HG03520 (cell line): Measurements from ENCODE around the gene EQTN.
"Not testable (repeated sequence)": the region's sequence is repeated elsewhere in the genome, so short reads cannot be mapped to it uniquely, and the experiment has no call there.

Experiments used
- ATAC-seq: cut with Tn5 transposase; IDR thresholded peaks from one replicate; pipeline ENCODE4 v1.9.1; 2021; ENCODE audit warnings: mild to moderate bottlenecking, moderate library complexity; ENCODE audit not compliant: unreplicated experiment

The EQTN gene

DNA sequence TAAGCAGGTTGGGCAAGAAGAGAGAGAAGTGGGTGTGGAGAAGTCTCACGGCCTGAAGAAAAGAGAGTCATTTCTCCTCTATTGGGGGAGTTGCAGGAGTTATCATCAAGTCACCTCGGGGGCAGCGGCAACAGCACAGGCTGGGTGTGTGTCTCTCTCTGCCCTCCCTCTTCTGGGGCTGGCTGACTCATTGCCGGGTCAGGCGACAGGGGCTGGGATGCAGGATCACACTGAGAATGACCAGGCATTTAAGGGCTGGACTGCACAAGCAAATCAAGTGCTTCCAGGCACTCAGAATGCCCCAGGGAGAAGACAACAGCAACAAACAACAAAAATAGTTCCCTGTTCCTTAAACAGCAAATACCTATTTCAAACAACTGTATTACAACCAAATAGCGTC lies 6.3 kb upstream of the EQTN start:
- no peak for ATAC-seq

DNA sequence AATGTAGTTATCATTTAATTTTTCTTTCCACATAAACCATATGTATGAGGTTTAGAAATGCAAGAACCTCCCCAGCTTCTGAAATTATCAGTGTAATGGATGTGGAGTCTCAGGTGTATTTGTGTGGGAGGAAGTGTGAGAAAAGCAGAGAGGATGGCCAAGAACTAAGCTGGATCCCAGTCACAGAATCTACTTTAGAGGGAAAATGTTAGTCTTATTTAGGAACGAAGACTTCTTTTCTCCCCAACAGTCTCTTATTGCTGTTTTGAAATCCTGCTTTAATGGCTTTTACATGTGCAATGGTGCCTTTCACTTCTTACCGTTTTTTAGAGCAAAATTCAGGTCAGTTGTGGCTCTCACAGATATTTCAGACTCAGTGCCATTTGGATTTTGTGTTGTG lies 3.0 kb downstream of the EQTN start:
- no peak for ATAC-seq

DNA sequence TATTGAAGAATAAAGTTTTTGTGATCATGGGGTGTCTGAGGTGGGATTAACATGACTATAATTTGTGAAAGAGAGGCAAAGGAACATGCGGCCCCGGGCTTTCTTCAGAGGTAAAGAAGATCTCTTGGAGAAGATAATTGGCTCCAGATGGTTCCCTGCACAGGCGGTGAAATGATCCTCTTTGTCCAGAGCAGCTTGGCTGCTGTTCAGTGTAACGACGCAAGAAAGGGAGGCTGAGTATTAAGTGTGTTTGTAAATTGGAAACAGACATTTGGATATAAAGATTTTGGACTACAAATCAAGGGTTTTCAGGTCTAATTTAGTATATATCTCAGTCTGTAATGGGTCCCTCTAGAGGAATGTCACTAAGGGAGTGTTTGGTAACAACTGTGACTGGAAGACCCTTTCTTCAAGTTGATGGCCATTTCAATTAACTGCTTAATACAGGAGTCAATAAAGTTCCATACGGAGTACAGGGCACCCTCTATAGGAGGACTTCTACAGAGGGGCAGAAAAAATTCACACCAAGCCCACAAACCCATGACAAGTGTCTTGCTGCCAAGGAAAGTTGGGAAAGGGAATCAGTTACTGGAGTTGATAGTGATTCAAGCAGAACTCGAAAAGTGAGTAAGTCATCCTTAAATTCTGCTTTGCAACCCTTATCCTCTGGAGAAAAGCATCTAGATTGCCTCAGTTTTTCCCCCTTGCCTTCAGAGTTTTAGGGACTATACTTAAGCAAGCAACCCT lies 4.1 kb downstream of the EQTN start:
- ATAC-seq = no peak

DNA sequence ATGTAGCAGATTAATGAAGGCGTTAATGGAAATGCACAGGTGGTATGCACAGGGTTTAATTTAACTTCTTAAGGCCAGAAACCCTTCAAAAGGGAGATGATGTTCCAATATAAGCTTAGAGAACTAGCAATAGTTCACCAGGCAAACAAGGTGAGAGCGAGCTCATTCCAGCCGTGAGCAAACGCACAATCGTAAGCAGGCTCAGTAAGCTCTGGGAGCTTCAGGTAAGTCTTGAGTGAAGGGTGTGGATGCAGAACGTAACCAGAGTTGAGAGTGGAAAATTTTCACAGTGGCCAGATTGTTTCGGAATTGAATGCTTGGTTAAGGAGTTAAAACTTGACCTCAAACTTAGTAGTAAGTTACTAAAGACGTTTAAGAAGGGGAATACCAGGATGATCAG lies 5.7 kb downstream of the EQTN start:
- no peak for ATAC-seq

DNA sequence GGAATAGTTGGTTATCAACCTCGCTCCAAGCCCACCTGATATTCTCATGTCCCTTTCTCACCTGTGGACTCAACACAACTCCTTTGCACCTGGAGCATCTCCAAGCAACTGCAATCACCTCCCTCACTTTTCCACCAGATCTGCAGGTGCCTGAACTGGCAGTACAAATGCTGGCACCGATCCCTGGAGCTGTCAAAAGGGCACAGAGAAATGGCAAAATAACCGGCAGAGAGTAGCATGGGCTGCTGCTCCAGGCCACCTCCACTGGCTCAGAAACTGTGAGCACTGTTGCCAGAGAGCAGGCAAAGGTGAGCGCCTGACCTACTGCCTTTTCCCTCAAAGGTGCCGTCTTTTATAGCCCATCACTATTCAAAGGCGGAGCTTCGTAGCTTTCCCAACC lies 14.7 kb downstream of the EQTN start:
- no peak for ATAC-seq

DNA sequence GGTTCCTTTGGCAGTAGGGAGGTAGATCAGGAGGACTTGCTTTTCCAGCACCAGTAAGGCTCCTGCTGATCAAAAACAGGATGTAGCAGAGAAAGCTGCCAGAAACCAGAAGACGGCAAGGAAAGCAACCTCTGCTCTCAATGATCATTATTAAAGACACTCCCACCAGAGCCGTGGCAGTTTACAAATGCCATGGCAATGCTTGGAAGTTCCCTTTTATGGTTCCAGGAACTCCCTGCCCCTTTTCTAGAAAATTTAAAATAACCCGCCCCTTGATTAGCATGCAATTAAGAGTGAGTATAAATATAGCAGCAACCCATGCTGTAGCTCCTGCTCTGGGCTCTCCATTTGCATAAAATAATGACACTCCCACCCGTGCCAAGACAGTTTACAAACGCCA lies 16.1 kb downstream of the EQTN start:
- no peak for ATAC-seq

DNA sequence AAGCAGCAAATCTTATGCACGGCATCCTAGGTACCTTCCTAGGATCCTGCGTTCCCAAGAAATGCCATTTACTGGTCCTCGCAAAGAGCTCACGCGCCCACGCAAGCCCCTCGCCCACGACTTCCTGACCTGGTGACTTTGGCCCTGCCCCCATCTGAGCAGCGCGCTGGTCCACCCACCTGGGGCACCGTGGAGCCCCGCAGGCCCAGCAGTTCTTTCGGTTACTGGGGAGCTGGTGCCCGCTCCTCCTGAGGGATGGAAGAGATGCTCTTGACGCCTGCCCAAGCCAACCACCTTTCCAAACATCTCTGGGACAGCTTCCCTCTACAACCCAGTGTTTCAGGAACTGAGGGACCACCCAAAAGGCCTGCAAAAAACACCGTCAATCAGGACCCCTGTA lies 16.7 kb downstream of the EQTN start:
- no peak for ATAC-seq

DNA sequence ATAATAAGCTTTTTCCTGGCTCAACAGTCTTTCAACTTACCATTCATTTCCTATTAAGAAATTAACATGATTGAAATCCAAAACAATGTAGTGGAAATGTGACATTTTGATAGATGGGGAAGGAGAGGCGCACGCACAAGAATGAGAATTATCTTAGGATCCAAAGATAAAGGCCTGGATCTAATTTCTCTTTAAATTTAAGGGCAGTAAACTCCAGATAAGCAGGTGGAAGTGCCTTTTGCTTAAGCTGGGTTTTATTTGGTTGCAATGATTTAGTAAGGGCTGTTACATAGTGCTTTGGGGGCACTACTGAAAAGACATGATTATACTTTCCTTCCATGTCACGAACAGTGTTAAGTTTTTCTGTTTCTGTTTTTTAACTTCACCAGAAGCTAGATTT lies 17.3 kb downstream of the EQTN start:
- ATAC-seq = no peak

DNA sequence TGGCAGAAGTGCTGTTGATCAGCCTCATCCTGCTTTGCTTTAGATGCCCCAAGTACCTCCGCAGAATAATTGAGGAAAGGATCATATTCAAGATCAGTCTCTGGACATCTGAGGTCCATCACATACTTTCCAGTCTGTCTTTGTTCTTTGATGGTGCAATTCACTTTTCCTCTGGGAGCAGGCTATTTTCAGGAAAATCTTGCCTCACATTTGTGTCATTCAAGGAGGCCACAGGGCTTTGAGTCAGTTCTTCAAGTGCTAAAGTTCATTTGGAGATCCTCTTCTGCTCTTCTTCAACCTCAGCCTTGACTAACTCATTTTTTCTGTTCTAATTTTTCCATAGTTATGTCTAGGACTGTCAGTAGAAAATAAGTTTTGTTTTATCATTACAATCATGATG lies 18.6 kb downstream of the EQTN start:
- ATAC-seq = no peak

DNA sequence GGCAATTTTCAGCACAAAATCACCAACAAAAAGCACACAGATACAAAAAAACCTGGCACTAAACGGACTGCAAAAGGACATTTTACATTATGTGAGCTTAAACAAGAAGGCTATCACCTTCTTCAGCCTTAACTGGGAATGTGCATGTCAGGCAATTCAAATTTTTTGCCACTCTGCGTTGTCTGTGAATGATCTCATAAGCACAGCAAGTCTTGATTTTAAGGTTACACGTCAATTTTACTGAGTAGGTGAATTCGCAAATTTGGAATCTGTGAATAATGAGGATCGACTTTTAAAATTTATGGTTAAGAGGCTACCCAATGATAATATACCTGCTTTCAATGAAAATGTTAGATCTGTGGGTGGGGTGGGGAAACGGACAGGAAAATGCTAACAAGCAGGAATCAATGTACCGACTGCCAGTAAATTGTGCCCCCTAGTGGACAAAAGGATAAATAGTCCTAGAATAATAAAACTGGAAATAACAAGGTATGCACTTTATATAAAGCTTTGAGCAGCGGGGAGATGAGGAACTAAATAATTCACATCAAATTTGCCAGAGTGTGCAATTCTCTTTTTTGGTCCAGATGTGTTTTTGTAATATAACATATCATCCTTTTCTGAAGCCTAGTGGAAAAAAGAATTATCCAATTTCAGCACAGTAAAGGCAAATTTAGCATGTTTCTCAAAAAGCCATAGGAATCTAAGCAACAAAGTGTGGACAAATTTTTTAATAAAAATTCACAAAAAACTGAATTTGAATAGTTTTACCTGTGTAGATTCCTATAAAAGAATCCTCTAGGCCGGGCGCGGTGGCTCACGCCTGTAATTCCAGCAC lies 20.5 kb downstream of the EQTN start:
- no peak for ATAC-seq

DNA sequence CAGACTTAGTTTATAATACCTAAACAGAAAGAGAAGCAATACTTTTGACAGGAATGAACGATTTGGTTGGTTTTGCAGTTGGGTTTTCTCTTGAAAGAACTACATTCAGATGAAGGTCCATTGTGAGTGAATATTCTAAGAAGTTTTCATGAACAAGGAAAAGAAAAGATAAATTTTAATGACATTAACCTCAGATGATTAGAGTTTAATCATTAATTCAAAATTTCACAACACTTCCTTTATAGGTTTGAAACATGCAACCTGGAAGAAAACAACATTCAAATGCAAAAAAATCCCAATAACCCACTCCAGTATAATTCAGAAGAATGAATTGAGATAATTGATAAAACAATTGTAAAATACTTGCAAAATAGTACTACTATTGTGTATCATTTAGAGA lies 23.8 kb downstream of the EQTN start:
- ATAC-seq = no peak

DNA sequence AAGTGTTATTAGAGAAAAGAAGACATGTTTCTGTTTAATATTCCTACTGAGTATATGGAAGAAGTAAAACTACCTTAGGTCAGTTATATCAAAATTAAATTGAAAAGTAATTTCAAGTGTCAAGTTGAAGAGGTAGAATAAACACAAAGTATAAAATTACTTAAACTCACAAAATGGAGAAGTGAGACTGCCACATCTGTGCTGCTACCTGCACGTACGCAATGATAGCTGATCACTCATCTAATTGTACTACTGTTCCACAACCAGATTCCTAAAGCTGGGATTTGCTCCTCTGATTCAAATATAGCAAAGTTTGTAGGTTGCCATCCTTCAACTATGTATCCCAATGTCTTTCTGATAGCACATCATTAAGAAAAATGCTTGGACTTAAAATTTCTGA lies 24.8 kb downstream of the EQTN start:
- ATAC-seq = peak; percentile 45

DNA sequence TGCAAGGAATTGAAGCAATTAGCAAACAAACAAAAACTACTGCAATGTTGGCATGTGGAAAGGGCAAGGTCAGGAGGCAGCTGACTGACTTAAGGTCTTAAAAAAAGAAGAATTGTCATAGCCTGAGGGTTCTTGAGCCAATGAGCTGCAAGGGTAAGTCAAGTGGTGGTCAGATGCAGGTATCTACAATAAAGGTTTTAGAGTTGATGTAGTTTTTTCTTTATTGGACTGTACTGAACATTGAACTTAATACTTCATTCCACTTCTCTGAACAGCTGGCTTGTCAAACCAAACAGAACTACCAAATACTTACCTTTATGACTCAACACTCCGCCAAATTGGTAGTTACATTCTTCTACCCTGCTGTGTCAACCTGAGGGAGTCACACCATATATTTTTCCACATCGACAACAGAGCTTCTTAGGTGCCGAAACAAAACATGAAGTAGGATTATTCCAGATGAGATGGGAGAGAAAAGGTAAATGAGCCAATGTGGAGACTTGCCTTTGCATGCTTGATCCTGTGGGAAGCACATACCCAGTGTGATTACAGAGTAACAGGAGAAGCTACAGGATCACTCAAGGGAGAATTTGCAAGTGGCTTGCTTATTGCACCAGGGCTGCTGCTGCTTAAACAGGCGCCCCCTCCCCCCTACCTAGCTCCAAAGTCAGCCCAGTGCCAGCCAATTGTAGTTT lies 35.3 kb downstream of the EQTN start:
- ATAC-seq = no peak

DNA sequence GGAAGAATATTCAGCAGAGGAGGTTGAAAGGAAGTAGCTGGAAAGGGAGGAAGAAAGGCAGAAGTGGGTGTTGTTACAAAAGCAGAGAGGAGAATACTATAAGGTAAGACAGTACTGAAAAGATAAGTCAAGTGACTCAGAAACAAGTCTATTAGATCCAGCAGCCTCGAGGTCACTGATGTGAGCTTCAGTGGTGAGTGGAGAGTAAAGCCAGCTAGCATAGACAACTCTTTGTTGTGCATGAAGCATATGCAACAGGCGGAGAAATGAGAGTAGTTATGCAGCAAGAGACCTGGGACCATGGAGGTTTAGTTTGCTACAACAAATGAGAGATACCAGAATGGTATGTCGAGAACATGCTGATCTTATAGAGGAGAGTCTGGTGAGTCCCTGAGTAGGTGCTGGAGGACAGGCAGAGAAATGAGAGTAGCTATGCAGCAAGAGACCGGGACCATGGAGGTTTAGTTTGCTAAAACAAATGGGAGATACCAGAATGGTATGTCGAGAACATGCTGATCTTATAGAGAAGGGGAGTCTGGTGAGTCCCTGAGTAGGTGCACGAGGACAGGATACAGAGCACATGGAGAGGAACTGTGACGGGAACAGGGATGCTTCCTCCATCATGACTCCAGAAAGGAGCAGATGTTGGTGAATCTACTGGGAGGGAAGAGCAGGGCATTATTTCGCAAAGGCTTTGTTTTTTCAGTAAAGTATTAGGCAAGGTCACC lies 36.0 kb downstream of the EQTN start:
- ATAC-seq = no peak

DNA sequence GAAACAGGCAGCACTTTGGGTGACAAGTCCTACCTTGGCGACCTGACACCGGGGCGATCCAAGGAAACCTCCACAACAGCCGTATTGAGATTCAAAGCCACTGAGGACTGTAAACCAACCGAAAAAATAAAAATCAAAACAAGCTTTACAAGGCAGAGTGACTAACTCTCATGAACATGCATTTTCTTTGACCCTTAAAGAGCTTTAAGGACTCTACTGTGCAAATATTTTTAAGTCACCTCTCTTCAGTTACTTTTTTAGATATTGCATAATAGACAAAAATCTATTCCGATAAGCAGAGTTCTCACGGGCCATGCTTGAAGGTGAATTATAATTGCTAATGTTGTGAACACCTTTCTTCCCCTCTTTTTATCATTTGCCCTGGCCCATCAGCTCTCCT lies 38.3 kb downstream of the EQTN start:
- no peak for ATAC-seq

DNA sequence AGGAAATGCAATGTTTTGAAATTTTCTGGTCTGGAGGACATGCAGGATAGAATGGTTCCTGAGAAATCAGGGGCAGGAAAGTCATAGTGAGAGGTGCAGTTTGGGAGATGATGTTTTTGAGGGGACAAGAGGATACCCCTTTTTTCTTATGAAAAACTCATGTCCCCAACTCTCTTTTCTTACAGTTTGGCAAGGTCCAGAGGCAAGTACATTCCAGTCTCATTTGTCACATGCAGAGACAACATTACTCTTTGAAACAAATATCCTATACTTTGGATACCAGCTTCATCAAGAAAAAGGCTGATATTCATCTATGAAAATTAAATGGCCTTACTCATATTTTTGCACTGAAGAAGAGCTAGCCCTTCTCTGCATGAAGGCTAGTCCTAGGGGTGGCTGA lies 48.2 kb downstream of the EQTN start:
- no peak for ATAC-seq

DNA sequence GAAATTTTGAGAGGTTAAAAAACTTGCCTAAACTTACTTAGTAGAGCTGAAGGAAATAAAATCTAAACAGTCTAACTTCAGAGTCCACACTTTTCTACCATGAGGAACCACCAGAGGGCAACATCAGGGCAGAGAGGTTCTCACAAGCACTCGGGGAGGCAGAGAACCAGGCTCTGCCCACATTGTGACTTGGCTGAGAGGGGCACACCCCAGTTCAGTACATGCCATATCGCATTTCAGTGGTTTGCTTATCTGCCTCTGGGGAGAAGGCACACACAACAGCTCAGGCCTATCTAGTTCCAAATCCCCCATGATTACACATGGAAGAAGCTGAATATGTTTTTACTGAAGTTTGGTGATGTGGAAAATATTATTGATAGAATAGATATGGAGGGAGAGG lies 49.2 kb downstream of the EQTN start:
- ATAC-seq = peak; percentile 73

DNA sequence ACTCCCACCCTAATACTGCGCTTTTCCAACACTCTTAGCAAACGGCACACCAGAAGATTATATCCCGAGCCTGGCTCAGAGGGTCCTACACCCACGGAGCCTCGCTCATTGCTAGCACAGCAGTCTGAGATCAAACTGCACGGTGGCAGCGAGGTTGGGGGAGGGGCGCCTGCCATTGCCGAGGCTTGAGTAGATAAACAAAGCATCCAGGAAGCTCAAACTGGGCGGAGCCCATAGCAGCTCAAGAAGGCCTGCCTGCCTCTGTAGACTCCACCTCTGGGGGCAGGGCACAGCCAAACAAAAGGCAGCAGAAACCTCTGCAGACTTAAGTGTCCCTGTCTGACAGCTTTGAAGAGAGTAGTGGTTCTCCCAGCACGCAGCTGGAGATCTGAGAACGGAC lies 57.3 kb downstream of the EQTN start:
- ATAC-seq = not testable (repeated sequence)
